BJ (cell line): ENCODE results near the gene TTC28. TPM values are rescaled to one million over a fixed set of nuclear protein-coding genes. Genes with fewer than 3 reads are reported as not detected.

Source experiments
- CTCF ChIA-PET: fragments of 350-600 bp; formaldehyde crosslinking; extraction: SDS; loops from one replicate; lab custom pipeline; 2021; ENCODE audit warnings: antibody characterized with exemption, inconsistent platforms; lab: Yijun Ruan, JAX
- POLR2A ChIA-PET: fragments of 300-600 bp; sonication (Branson Sonifier 250); formaldehyde crosslinking; extraction: SDS; loops from one replicate; lab custom pipeline; 2021; ENCODE audit warnings: antibody characterized with exemption; lab: Charles Lee
- DNase-seq: peaks from one replicate; pipeline ENCODE4 v3.0.0-alpha.2; 2011; ENCODE audit warnings: low read depth
- H3K27me3 ChIP-seq: 2 replicates; pipeline ENCODE4 v1.6.0; 2011; ENCODE audit warnings: low read length; ENCODE audit not compliant: control insufficient read depth, insufficient read depth
- H3K36me3 ChIP-seq: 2 replicates; pipeline ENCODE4 v1.5.1; 2011; ENCODE audit warnings: low read length; ENCODE audit not compliant: control insufficient read depth, insufficient read depth
- H3K4me3 ChIP-seq: 2 replicates; pipeline ENCODE4 v1.5.1; 2011; ENCODE audit warnings: low read depth, mild to moderate bottlenecking, control low read depth, low read length
- CTCF ChIP-seq: IDR thresholded peaks from 2 replicates; pipeline ENCODE4 v1.5.1; 2011; ENCODE audit warnings: low read depth, mild to moderate bottlenecking, control low read depth, inconsistent platforms, low read length, moderate library complexity; ENCODE audit not compliant: insufficient read depth
- polyA plus RNA-seq: library from polyadenylated mRNA; depleted of rRNA; stranded (reverse); fragments of >200 nt; gene quantifications from 2 replicates; pipeline ENCODE4 v1.2.3, GENCODE V29; 2011

The TTC28 gene
- polyA plus RNA-seq, 1 experiment: 8.7 TPM

- POLR2A ChIA-PET: no interaction called here
- H3K27me3 ChIP-seq: no peaks in the 10 kb centered on the region
Observed at GRCh38 chr22:28001171-28001835, 678.3 kb downstream of the TTC28 start.

DNA sequence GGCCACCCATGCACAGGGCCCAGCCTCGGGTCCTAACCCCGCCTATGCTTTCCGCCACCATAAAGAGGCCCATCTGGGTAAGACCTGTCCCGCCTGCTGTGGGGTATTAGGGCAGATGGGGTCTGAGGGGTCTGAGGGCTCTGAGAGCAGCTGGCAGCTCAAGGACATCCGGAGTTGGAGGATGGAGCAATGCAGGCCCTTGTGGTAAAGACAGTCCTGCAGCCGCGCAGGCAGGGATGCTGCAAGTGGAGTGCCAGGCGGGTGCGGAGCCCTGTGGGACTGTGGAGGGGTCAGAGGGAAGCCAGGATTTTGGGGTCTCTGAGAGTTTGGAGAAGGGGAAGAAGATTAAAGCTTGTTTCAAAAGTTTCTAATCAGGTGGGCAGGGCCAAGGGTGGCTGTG lies 679.3 kb downstream of the TTC28 start:
- peaks cover 9% of the 10 kb centered on the region for H3K36me3 ChIP-seq
- no peaks in the 10 kb centered on the region for H3K27me3 ChIP-seq
- ChIA-PET POLR2A (interaction anchor here (0.5 kb wide), 1 partner anchor 12 kb away, joined by 9 read pairs; no protein-coding TSS in a partner anchor), CTCF (interaction anchor here (1.1 to 5.3 kb wide), 5 partner anchors 8 to 120 kb away, joined by 3 to 26 read pairs (median 12); no protein-coding TSS in a partner anchor)
- H3K4me3 ChIP-seq: no peak overlapping the region
- no peak for TF ChIP-seq CTCF
- no peak for DNase-seq

More at GRCh38 chr22:28001171-28001835, 678.3 kb downstream of the TTC28 start:
- Histone ChIP-seq H3K36me3 (peaks cover 7% of the 10 kb centered on the region), H3K4me3 (no peak overlapping the region)
- DNase-seq: no peak
- no peak for TF ChIP-seq CTCF
- CTCF ChIA-PET: interaction anchor here (0.6 to 5.3 kb wide), 6 partner anchors 8 to 158 kb away, joined by 3 to 26 read pairs (median 8); no protein-coding TSS in a partner anchor

DNA sequence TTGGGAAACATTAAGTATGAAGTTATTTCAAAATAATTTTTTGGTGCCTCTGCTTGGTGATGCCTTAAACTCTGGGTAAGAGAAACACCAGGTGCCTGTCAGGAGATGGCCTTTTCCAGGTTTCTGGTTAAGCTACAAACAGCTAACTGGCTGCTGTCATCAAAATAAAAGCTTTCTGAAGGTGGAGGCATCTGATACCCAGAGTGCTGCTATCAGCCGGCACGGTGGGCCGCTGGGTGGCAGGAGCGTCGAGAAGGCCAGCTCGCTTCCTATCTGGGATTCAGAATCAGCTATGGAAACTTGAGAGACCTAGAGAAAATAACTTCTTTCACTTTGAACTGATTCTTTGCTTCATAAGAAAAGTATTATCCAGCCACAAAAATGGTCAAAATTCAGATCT lies 679.8 kb downstream of the TTC28 start:
- CTCF ChIA-PET: interaction anchor here (0.8 to 5.3 kb wide), 6 partner anchors 9 to 119 kb away, joined by 3 to 26 read pairs (median 8); no protein-coding TSS in a partner anchor

GRCh38 chr22:27998511-27999410 lies 680.9 kb downstream of the TTC28 start:
- TF ChIP-seq CTCF: no peak
- DNase-seq: no peak
- Histone ChIP-seq H3K36me3 (peaks cover 7% of the 10 kb centered on the region), H3K4me3 (no peak overlapping the region), H3K27me3 (no peaks in the 10 kb centered on the region)
- ChIA-PET POLR2A (no interaction called here), CTCF (interaction anchor here (1.2 to 5.3 kb wide), 5 partner anchors 8 to 118 kb away, joined by 3 to 26 read pairs (median 12); no protein-coding TSS in a partner anchor)

More for the DNA sequence above, 679.8 kb downstream of the TTC28 start:
- no peak for DNase-seq
- TF ChIP-seq CTCF: no peak
- POLR2A ChIA-PET: interaction anchor here (0.5 kb wide), 1 partner anchor 12 kb away, joined by 9 read pairs; no protein-coding TSS in a partner anchor
- H3K27me3 ChIP-seq: no peaks in the 10 kb centered on the region
- H3K36me3 ChIP-seq: peaks cover 9% of the 10 kb centered on the region
- H3K4me3 ChIP-seq: no peak overlapping the region

DNA sequence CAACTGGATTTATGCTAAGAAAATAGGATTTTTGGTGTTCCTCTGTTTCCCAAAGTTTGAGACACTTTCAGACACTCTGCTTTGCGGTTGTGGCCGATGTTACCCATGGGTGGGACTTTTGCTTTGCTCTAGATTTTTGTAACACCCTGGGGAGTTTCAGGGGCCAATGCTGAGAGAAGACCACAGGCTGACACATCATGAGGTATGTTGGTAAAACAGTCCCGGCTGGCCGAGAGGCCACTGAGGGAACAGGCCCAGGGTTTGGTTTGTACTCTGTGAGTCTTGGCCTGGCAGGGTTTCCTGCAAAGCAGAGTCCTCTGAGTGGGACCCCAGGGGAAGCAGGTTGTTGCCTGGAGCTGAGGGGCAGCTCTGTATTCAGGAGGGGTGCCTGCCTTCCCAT lies 682.1 kb downstream of the TTC28 start:
- no peak overlapping the region for H3K4me3 ChIP-seq
- TF ChIP-seq CTCF: no peak
- DNase-seq: no peak
- no peaks in the 10 kb centered on the region for H3K27me3 ChIP-seq
- CTCF ChIA-PET: interaction anchor here (3.6 to 5.3 kb wide), 2 partner anchors 11 to 117 kb away, joined by 15 to 26 read pairs; no protein-coding TSS in a partner anchor
- peaks cover 8% of the 10 kb centered on the region for H3K36me3 ChIP-seq
- POLR2A ChIA-PET: no interaction called here
